ENCODE measurements around the gene DCAF12.
"Not testable (repeated sequence)": the region's sequence is repeated elsewhere in the genome, so short reads cannot be mapped to it uniquely, and the experiment has no call there.

The DCAF12 gene

GRCh38 chr9:34126207-34127034 lies at the start of gene DCAF12:
Gene DCAF12 (minus strand): TSS chr9:34126698. CDS start chr9:34126431, 267 bp downstream.
- DNase-seq (ENCODE audit: low spot score) = peak; percentile 96

- no peak for DNase-seq (ENCODE audit: low spot score)
These were observed 49.6 kb upstream of the DCAF12 start for GRCh38 chr9:34176089-34176488.

GRCh38 chr9:34171753-34172535 lies 45.4 kb upstream of the DCAF12 start:
- no peak for DNase-seq (ENCODE audit: low spot score)

- DNase-seq (ENCODE audit: low spot score) = no peak
These were observed 43.9 kb upstream of the DCAF12 start for GRCh38 chr9:34170237-34170991.

GRCh38 chr9:34169125-34169524 lies 42.6 kb upstream of the DCAF12 start:
- DNase-seq (ENCODE audit: low spot score) = no peak

- DNase-seq (ENCODE audit: low spot score) = no peak
These were observed 36.9 kb upstream of the DCAF12 start for GRCh38 chr9:34163434-34163833.

GRCh38 chr9:34158362-34158869 lies 31.9 kb upstream of the DCAF12 start:
- DNase-seq (ENCODE audit: low spot score) = no peak

- no peak for DNase-seq (ENCODE audit: low spot score)
These were observed 31.4 kb upstream of the DCAF12 start for GRCh38 chr9:34157898-34158297.

GRCh38 chr9:34157318-34157717 lies 30.8 kb upstream of the DCAF12 start:
- no peak for DNase-seq (ENCODE audit: low spot score)

- DNase-seq (ENCODE audit: low spot score) = no peak
These were observed 27.6 kb upstream of the DCAF12 start for GRCh38 chr9:34154057-34154456.

- no peak for DNase-seq (ENCODE audit: low spot score)
These were observed 24.9 kb upstream of the DCAF12 start for GRCh38 chr9:34151398-34151797.

- no peak for DNase-seq (ENCODE audit: low spot score)
These were observed 18.7 kb upstream of the DCAF12 start for GRCh38 chr9:34145165-34145564.

- DNase-seq (ENCODE audit: low spot score) = no peak
These were observed 16.6 kb upstream of the DCAF12 start for GRCh38 chr9:34143116-34143515.

- DNase-seq (ENCODE audit: low spot score) = no peak
These were observed 14.4 kb upstream of the DCAF12 start for GRCh38 chr9:34140853-34141252.

GRCh38 chr9:34139477-34140146 lies 13.1 kb upstream of the DCAF12 start:
- DNase-seq (ENCODE audit: low spot score) = no peak

- DNase-seq (ENCODE audit: low spot score) = not testable (repeated sequence)
These were observed 12.1 kb upstream of the DCAF12 start for GRCh38 chr9:34138644-34139043.

GRCh38 chr9:34134521-34134920 lies 8.0 kb upstream of the DCAF12 start:
- DNase-seq (ENCODE audit: low spot score) = no peak

GRCh38 chr9:34133436-34133949 lies 7.0 kb upstream of the DCAF12 start:
- DNase-seq (ENCODE audit: low spot score) = no peak

GRCh38 chr9:34131571-34131970 lies 5.1 kb upstream of the DCAF12 start:
- no peak for DNase-seq (ENCODE audit: low spot score)

GRCh38 chr9:34127035-34127948 lies 794 bp upstream of the DCAF12 start:
- DNase-seq (ENCODE audit: low spot score) = no peak
